Transverse colon (tissue), 4 donors: ENCODE measurements around the gene RAB19.

Experiments
- EP300 ChIP-seq: sonication (generic); formaldehyde crosslinking; IDR thresholded peaks from one replicate; pipeline ENCODE4 v1.6.1; 2017; ENCODE audit warnings: antibody characterized with exemption, low read depth
- POLR2A ChIP-seq: fragments of 450-650 bp; IDR thresholded peaks from one replicate; pipeline ENCODE4 v1.6.1; 2016; ENCODE audit warnings: antibody characterized with exemption, mild to moderate bottlenecking, moderate library complexity
- POLR2AphosphoS5 ChIP-seq, 3 donors: sonication (generic); formaldehyde crosslinking; IDR thresholded peaks; one replicate each; pipeline ENCODE4 v1.6.1; 2016; ENCODE audit warnings: antibody characterized with exemption in 3 of 3
- TF ChIP-seq, protein P1 (sequence below), 5 experiments: fragments of 200-600 bp in 3 of 5; fragments of 450-650 bp in 2 of 5; sonication (generic) in 3 of 5; IDR thresholded peaks; 1 replicate in 2 of 5; 2 replicates in 3 of 5; pipeline ENCODE4 v1.5.1; 2016 to 2017; ENCODE audit warnings: antibody characterized with exemption in 5 of 5, inconsistent platforms in 3 of 5, mild to moderate bottlenecking in 2 of 5, moderate library complexity in 1 of 5

DNA sequence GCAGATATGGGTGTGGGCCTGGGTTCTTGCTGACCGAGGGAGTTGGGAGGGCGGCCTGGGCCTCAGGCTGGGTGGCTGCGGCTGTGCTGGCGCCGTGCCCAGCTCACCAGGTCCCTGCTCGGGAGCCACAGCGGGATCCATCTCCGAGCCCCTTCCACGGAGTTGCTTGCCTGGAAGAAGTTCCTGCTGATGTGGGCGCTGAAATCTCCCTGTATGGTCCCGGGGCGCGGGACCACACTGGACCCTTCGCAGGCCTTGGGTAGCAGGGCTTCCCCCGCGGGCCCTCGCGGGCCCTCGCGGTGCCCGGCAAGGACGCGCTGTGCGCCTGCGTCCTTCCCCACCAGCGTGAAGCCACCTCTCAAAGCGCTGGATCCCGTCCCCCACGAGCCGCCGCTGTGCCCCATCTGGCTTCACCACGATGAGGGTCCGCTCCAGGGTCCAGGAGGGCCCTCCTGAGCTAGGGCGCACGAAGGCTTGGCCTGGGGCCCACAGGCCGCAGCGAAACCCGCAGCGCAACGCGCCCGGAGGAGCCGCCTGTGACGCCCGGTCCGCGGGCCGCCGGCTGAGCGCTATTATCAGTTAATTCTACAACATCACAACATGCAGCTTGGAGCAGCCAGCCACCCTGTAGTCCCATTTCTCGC is 31.5 kb downstream of the RAB19 start:
- TF ChIP-seq POLR2AphosphoS5 (IDR thresholded peaks at IDR 0.05): no peak
- TF ChIP-seq, protein P1, sequence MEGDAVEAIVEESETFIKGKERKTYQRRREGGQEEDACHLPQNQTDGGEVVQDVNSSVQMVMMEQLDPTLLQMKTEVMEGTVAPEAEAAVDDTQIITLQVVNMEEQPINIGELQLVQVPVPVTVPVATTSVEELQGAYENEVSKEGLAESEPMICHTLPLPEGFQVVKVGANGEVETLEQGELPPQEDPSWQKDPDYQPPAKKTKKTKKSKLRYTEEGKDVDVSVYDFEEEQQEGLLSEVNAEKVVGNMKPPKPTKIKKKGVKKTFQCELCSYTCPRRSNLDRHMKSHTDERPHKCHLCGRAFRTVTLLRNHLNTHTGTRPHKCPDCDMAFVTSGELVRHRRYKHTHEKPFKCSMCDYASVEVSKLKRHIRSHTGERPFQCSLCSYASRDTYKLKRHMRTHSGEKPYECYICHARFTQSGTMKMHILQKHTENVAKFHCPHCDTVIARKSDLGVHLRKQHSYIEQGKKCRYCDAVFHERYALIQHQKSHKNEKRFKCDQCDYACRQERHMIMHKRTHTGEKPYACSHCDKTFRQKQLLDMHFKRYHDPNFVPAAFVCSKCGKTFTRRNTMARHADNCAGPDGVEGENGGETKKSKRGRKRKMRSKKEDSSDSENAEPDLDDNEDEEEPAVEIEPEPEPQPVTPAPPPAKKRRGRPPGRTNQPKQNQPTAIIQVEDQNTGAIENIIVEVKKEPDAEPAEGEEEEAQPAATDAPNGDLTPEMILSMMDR (IDR thresholded peaks at IDR 0.05): no peak
- TF ChIP-seq POLR2A: no peak
- no peak for TF ChIP-seq EP300
